ENCODE measurements around the gene LMO1.

GRCh38 chr11:8217926-8218325 lies 45.8 kb downstream of the LMO1 start:
- TF ChIP-seq POLR2AphosphoS5 (IDR thresholded peaks at IDR 0.05; ENCODE audit: low read depth, low read length) (no peak), TAF1 (IDR thresholded peaks at IDR 0.05; ENCODE audit: borderline replicate concordance, insufficient read depth, low read length) (no peak)
